GM06990 (cell line): ENCODE results near the gene AMPD2.

Experiments used
- DNase-seq: peaks from one replicate; pipeline ENCODE4 v3.0.0-alpha.2; 2011; ENCODE audit not compliant: insufficient read length; ENCODE audit errors: extremely low read depth
- H3K27me3 ChIP-seq: replicated peaks from 2 replicates; pipeline ENCODE4 v1.6.0; 2011; ENCODE audit warnings: low read length; ENCODE audit not compliant: control insufficient read depth, insufficient read depth
- H3K36me3 ChIP-seq: 2 replicates; pipeline ENCODE4 v1.5.1; 2011; ENCODE audit warnings: low read length; ENCODE audit not compliant: control insufficient read depth, insufficient read depth
- H3K4me3 ChIP-seq: replicated peaks from 2 replicates; pipeline ENCODE4 v1.5.1; 2011; ENCODE audit warnings: low read depth, mild to moderate bottlenecking, control low read depth, low read length
- TF ChIP-seq, protein P1 (sequence below): IDR thresholded peaks from 2 replicates; pipeline ENCODE4 v1.5.1; 2011; ENCODE audit warnings: low read length, control low read depth, mild to moderate bottlenecking, inconsistent platforms; ENCODE audit not compliant: insufficient read depth, poor library complexity, severe bottlenecking

Gene AMPD2

DNA sequence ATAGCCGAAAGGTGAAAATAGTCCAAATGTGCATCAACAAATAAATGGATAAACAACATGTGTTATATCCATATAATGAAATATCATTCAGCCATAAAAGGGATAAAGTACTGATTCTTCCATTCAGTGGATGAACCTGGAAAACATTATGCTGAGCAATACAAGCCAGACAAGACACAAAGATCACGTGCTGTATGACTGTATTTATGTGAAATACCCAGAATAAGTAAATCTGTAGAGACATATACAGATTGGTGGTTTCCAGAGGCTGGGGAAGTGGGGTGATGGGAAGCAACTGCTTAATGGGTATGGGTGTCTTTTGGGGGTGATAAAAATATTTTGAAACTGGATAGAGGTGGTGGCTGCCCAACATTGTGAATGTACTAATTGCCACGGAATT is 23.0 kb downstream of the AMPD2 start:
- no peak overlapping the region for H3K4me3 ChIP-seq
- no peak for DNase-seq
- TF ChIP-seq, protein P1, sequence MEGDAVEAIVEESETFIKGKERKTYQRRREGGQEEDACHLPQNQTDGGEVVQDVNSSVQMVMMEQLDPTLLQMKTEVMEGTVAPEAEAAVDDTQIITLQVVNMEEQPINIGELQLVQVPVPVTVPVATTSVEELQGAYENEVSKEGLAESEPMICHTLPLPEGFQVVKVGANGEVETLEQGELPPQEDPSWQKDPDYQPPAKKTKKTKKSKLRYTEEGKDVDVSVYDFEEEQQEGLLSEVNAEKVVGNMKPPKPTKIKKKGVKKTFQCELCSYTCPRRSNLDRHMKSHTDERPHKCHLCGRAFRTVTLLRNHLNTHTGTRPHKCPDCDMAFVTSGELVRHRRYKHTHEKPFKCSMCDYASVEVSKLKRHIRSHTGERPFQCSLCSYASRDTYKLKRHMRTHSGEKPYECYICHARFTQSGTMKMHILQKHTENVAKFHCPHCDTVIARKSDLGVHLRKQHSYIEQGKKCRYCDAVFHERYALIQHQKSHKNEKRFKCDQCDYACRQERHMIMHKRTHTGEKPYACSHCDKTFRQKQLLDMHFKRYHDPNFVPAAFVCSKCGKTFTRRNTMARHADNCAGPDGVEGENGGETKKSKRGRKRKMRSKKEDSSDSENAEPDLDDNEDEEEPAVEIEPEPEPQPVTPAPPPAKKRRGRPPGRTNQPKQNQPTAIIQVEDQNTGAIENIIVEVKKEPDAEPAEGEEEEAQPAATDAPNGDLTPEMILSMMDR: no peak
- no peaks in the 10 kb centered on the region for H3K27me3 ChIP-seq
- no peaks in the 10 kb centered on the region for H3K36me3 ChIP-seq

DNA sequence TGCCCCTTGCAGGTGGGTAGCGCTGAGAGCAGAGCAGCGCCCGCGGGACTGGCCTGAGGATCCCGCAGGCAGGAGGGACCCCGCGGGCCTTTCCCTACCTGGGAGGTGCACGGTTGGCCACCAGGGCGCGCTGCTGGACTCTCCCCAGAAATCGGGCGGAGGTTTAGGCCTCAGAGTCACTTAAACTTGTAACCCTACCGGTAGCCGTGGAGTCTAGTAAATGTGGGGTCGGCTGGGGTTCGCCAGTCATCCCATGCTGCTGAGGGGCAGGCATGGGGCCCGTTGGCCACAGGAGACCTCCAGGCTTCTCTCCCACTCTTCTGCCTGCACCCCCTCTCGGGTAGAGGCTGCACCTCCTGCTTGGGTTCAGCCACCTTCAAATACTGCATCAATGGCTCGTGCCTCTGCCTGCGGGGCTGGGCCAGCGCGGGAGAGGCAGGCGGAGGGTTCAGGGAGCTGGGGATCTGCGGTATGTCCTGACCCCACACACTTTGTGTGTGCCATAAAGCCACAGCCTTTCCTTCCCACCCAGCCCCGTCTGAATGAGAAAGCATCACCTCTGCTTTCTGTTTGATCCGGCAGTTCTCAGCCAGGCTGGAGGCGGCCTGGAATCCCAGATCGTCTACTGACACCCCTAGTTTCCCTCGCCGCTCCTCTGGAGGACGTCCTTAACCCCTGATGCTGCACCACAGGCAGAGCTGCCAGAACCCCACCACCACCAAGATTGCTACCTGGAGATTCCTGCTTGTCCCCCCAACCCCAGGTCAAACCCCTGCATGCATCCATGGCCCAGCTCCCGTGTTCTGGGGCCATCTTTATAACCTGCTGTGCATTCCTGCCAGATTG is 24.0 kb downstream of the AMPD2 start:
- H3K27me3 ChIP-seq: no peaks in the 10 kb centered on the region
- peak; percentile 82 for DNase-seq
- H3K4me3 ChIP-seq: no peak overlapping the region
- TF ChIP-seq, protein P1: peak; percentile 95
- no peaks in the 10 kb centered on the region for H3K36me3 ChIP-seq

DNA sequence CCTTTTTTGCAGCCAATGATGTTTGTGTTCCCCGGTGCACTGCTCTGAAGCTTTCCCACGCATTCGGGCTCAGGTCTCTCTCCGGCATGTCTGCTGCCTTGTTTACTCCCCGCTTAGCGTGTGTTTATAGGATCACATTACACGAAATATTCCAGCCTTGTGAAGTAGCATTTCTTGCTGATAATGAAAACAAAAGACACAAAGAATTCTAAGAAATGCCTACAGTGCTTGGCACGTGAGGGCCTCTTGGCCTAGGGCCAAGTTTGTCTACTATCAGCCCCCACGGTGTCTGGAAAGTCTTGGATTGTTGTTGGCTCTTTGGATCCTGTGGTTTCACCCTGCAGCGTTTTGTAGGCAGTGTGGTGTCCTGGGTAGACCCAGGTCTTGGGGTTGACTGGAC is 25.0 kb downstream of the AMPD2 start:
- H3K4me3 ChIP-seq: no peak overlapping the region
- no peaks in the 10 kb centered on the region for H3K27me3 ChIP-seq
- TF ChIP-seq, protein P1: no peak
- no peak for DNase-seq
- no peaks in the 10 kb centered on the region for H3K36me3 ChIP-seq

DNA sequence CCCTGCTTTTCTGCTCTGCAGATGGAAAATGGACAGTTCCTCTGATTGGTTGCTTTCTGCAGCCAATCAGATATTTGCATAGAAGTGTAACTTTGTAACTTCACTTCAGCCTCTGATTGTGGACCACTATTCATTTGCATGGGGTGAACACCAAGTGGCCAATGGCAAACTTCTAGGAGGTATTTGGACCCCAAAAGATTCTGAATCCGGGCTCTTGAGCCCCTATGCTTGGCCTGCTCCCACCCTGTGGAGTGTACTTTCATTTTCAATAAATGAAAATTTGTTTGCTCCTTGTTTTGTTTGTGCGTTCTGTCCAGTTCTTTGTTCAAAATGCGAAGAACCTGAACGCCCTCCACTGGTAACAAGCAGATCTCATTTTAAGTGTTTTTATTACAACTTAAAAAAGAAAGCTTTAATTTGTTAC is 29.9 kb downstream of the AMPD2 start:
- Histone ChIP-seq H3K27me3 (no peaks in the 10 kb centered on the region), H3K36me3 (no peaks in the 10 kb centered on the region), H3K4me3 (no peak overlapping the region)
- TF ChIP-seq, protein P1: peak; percentile 15
- DNase-seq: no peak

DNA sequence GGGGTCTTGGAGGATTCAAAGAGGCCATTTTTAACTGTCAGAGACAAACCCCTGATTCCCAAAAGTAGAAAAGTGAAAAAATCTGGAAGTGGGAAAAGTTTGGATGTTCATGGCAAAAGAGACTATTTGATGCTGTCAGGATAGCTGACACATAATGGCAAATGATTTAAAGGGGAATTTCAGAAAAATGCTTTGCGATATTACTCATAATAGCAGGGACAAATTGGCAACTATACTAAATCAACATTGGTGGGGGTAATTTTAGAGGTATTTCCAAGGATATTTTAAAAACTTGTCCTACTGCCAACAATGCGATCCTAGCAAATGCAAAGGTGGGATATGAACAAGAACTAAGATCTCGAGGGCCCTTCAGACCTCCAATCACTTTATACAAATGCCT is 31.0 kb downstream of the AMPD2 start:
- Histone ChIP-seq H3K36me3 (no peaks in the 10 kb centered on the region), H3K27me3 (no peaks in the 10 kb centered on the region), H3K4me3 (no peak overlapping the region)
- DNase-seq: no peak
- TF ChIP-seq, protein P1: no peak

DNA sequence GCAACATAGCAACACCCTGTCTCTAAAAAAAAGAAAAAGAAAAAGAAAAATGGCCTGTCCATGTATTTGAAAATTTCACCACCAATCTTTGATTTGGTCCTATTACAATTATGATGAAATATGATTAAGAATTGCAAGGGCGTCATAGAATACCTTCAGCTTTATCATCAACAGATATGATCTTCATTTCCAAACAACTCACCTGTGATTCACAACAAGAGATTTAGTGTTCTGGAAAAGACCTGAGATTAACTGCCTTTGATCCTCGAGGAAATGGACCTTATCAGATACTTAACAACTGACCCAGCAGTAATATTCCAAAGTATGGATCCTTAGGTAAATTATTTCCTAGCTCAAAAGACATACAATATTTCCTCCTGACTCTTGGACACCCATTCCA is 32.8 kb downstream of the AMPD2 start:
- TF ChIP-seq, protein P1: no peak
- no peak overlapping the region for H3K4me3 ChIP-seq
- no peak for DNase-seq
- no peaks in the 10 kb centered on the region for H3K36me3 ChIP-seq
- no peaks in the 10 kb centered on the region for H3K27me3 ChIP-seq
